ENCODE data around the gene IL3. TPM values are rescaled to one million over a fixed set of nuclear protein-coding genes. Genes with fewer than 3 reads are reported as not detected.

The IL3 gene
- total RNA-seq, 1 experiment from 2014 or later, result not detected

GRCh38 chr5:132076202-132076830 lies 15.9 kb downstream of the IL3 start:
- TF ChIP-seq EZH2 (IDR thresholded peaks at IDR 0.05; ENCODE audit: borderline replicate concordance, low read depth, low read length, poor library complexity, severe bottlenecking) (no peak), CTCF (conservative IDR thresholded peaks at IDR 0.05; ENCODE audit: low read depth, low read length) (no peak)
- no peak for DNase-seq (ENCODE audit: low spot score)
- intact Hi-C loops (cut with micrococcal nuclease; ENCODE audit: unreplicated experiment), result no loop called here
- ChIA-PET POLR2A (ENCODE audit: low non-redundant PET) (no interaction called here), CTCF (no interaction called here)
- Histone ChIP-seq H3K27me3 (replicated peaks; ENCODE audit: insufficient read depth, low read depth, low read length, poor library complexity) (no peaks in the 10 kb centered on the region), H3K4me1 (ENCODE audit: insufficient read depth, low read length, poor library complexity, severe bottlenecking) (no peaks in the 10 kb centered on the region), H3K36me3 (ENCODE audit: insufficient read depth, low read length, poor library complexity, severe bottlenecking) (no peaks in the 10 kb centered on the region), H3K9me3 (ENCODE audit: low read depth, low read length, poor library complexity, severe bottlenecking) (no peaks in the 10 kb centered on the region), H3K4me3 (ENCODE audit: low read depth, low read length, poor library complexity, severe bottlenecking) (no peak overlapping the region), H3K27ac (ENCODE audit: low read depth, low read length, poor library complexity, severe bottlenecking) (no peak overlapping the region)
- BruUV-seq (replicated peaks), result no TSS peak

GRCh38 chr5:132076983-132077382 lies 16.5 kb downstream of the IL3 start:
- Histone ChIP-seq H3K27me3 (replicated peaks; ENCODE audit: insufficient read depth, low read depth, low read length, poor library complexity) (no peaks in the 10 kb centered on the region), H3K4me1 (ENCODE audit: insufficient read depth, low read length, poor library complexity, severe bottlenecking) (no peaks in the 10 kb centered on the region), H3K27ac (ENCODE audit: low read depth, low read length, poor library complexity, severe bottlenecking) (no peak overlapping the region), H3K36me3 (ENCODE audit: insufficient read depth, low read length, poor library complexity, severe bottlenecking) (no peaks in the 10 kb centered on the region), H3K4me3 (ENCODE audit: low read depth, low read length, poor library complexity, severe bottlenecking) (no peak overlapping the region), H3K9me3 (ENCODE audit: low read depth, low read length, poor library complexity, severe bottlenecking) (no peaks in the 10 kb centered on the region)
- ChIA-PET POLR2A (ENCODE audit: low non-redundant PET) (no interaction called here), CTCF (no interaction called here)
- intact Hi-C loops (cut with micrococcal nuclease; ENCODE audit: unreplicated experiment), result no loop called here
- TF ChIP-seq CTCF (conservative IDR thresholded peaks at IDR 0.05; ENCODE audit: low read depth, low read length) (no peak), EZH2 (IDR thresholded peaks at IDR 0.05; ENCODE audit: borderline replicate concordance, low read depth, low read length, poor library complexity, severe bottlenecking) (no peak)
- DNase-seq (ENCODE audit: low spot score), result no peak
- BruUV-seq (replicated peaks), result no TSS peak

GRCh38 chr5:132079081-132079480 lies 18.6 kb downstream of the IL3 start:
- no peaks in the 10 kb centered on the region for H3K36me3 ChIP-seq (ENCODE audit: insufficient read depth, low read length, poor library complexity, severe bottlenecking)
- BruUV-seq (replicated peaks), result no TSS peak

More at GRCh38 chr5:132079081-132079480, 18.6 kb downstream of the IL3 start:
- no peak for DNase-seq (ENCODE audit: low spot score)
- Histone ChIP-seq H3K27me3 (replicated peaks; ENCODE audit: insufficient read depth, low read depth, low read length, poor library complexity) (no peaks in the 10 kb centered on the region), H3K9me3 (ENCODE audit: low read depth, low read length, poor library complexity, severe bottlenecking) (no peaks in the 10 kb centered on the region), H3K27ac (ENCODE audit: low read depth, low read length, poor library complexity, severe bottlenecking) (no peak overlapping the region), H3K4me3 (ENCODE audit: low read depth, low read length, poor library complexity, severe bottlenecking) (no peak overlapping the region), H3K4me1 (ENCODE audit: insufficient read depth, low read length, poor library complexity, severe bottlenecking) (no peaks in the 10 kb centered on the region)
- TF ChIP-seq CTCF (conservative IDR thresholded peaks at IDR 0.05; ENCODE audit: low read depth, low read length) (no peak), EZH2 (IDR thresholded peaks at IDR 0.05; ENCODE audit: borderline replicate concordance, low read depth, low read length, poor library complexity, severe bottlenecking) (no peak)
- intact Hi-C loops (cut with micrococcal nuclease; ENCODE audit: unreplicated experiment), result no loop called here
- ChIA-PET POLR2A (ENCODE audit: low non-redundant PET) (no interaction called here), CTCF (no interaction called here)

All from A673 (cell line).